Measurements from ENCODE around the gene UBR1.

UBR1 gene

DNA sequence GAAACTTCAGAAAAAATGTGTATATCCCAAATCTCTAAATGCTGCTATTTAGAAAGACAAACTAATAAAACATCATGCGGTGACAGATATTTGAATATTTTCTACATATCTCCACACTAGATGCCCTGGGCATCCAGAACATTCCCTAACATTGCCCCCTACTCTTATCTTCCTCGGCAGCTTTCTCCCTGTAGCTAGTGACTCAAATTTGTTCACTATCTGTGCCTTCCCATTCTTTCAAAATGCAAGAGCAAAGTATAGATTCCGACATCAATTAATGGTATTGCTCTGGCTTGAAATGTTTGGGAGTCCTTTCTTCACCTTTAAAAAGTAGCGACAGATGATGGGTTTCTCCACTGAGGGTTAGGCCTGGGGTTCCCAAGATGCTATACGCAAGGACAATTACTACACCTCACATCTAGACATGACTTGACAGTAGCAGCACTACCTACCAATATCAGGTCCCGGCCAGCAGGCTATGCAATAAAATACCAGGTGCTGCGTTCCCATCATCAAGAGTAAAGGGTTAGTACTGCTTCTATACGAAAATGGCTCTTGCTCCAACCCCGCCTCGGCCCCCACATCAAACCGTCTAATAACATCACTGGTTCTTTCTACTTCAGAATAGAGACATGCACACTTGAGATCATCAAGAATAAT, 631 bp downstream of the UBR1 start:
- DNase-seq = no peak

DNA sequence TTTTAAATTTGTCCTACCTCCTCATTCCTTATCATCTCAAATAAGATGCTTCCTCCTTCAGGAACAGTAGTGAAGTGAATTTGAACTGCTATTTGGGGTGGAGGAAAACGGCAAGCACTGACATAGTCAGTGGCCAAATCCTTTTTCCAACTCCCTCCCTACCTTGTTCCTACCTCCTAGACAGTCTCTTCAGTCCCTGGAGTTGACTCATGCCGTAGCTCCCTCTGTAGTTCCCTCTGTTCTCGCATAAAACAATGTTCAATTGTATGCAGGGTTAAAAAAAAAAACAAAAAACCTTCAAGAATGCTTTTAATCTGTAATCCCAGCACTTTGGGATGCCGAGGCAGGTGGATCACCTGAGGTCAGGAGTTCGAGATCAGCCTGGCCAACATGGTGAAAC, 1.4 kb downstream of the UBR1 start:
- DNase-seq = no peak

DNA sequence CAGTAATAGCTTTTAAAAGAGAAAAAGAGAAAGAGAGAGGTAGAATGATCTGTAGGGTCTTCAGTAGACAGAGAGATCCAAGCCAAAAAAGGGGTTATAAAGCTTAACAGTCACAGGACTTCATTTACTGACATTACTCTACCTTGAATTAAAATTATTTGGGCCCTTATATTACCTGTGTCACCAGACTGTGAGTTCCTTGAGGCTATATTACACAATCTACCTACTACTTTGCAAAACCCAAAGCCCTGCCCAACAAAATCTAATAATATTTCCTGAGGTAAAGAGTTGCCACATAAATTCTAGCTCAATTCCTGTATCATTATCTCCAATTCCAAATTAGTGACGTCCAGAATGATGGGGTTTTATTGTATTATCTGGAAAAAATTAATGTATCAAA, 1.9 kb downstream of the UBR1 start:
- DNase-seq = no peak

DNA sequence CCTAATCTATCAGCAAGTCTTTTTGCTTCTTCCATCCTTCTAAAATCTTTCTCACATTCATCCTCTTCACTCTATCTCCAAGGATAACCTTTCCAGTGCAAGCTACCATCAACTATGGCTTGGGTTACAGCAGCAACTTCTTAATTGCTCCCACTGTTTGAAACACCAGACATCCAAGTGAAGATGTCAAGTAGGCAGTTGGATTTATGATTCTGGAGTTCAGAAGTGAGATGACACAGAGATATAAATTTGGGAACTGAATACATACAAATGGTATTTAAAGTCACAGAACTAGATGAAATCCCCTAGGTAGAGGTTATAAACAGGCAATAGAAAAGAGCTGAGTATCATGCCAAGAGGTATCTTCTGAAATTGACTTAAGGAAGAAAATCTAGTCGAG, 3.7 kb downstream of the UBR1 start:
- no peak for DNase-seq

DNA sequence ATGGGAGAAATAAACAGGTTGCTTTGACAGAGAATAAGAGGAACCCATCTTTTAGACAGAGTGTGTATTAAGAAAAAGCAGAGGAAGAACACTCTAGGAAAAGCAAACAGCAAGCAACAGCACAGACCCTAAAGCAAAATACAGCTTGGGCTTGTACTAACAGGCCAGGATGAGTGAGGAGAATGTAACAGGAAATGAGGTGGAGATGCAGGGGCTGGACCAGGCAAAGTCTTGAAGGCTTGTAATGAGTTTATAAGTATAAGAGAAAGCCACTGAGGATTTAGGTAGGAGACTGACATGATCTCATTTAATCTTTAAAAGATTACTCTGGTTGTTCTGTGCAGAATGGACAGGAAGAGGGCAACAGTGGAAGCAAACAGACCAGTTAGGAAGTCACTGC, 4.9 kb downstream of the UBR1 start:
- no peak for DNase-seq

DNA sequence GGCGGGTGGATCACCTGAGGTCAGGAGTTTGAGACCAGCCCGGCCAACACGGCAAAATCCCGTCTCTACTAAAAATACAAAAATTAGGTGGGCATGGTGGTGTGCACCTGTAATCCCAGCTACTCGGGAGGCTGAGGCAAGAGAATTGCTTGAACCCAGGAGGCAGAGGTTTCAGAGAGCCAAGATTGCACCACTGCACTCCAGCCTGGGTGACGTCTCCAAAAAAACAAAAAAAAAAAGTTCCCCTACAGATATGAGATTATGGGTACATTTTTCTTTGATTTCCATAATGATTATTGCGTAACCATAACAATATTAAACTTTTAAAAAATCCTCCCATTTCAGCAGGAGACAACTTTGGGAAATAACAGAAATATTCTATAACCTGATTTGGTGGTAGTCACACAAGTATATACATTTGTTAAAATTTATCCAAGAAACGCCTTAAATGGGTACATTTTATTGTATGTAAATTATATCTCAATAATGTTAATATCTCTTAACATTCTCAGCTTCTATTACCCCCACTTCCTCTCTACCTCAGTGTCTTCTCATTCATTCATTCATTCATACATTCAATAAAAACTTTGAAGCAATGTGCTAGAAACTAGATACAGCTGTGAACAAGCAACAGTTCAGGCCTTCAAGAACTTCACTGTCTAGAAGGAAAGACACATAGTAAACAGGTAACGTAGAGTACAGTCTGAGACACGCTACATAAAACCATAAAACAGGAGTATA, 6.6 kb downstream of the UBR1 start:
- DNase-seq = no peak

DNA sequence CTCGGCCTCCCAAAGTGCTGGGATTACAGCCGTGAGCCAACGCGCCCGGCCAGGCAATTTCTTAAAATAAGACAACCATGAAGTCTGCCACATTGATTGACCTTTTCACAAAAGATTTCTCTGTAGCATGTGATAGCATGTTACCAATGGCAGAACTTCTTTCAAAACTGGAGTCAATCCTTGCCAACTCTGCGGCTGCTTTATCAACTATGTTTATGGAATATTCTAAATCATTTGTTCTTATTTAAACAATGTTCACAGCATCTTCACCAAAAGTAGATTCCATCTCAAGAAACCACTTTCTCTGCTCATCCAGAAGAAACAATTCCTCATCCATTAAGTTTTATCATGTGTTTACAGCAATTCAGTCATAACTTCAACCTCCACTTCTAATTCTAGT, 9.4 kb downstream of the UBR1 start:
- no peak for DNase-seq

DNA sequence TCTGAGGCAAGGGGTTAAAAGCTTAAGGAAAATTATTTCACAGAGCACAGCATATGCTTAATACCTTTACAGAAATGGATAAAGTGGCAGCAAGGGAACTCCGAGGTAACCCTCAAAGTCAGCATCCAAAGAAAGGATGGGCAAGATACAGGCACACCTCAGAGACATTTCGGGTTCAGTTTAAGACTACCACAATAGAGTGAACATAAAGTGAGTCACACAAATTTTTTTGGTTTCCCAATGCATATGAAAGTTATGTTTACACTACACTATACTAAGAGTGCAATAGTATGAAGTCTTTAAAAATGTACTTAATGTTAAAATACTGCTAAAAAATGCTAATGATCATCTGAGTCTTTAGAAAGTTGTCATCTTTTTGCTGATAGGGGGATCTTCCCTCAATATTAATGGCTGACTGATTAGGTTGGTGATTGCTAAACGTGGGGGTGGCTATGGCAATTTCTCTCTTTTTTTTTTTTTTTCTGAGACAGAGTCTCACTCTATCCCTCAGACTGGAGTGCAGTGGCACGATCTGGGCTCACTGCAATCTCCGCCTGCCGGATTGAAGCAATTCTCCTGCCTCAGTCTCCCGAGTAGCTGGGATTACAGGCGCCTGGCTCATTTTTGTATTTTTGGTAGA, 10.0 kb downstream of the UBR1 start:
- no peak for DNase-seq

DNA sequence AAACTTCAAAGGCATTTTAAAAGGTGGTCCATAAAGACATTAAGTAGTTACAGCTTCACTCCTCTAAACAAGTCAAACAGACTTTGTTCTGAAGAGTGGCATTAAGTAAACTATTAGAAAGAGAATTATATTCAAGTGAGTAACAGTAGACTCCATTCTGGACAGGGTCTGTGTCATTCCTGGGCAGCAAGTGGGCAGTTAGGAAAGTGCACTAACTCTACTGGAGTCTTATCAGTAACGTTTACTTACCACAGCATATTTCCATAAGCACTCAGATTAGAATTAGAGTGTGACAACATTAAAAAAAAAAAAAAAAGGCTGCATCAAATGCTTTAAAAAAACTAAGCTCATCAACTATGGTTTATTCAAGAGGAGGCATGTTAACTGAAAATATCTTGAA, 10.6 kb downstream of the UBR1 start:
- no peak for DNase-seq

DNA sequence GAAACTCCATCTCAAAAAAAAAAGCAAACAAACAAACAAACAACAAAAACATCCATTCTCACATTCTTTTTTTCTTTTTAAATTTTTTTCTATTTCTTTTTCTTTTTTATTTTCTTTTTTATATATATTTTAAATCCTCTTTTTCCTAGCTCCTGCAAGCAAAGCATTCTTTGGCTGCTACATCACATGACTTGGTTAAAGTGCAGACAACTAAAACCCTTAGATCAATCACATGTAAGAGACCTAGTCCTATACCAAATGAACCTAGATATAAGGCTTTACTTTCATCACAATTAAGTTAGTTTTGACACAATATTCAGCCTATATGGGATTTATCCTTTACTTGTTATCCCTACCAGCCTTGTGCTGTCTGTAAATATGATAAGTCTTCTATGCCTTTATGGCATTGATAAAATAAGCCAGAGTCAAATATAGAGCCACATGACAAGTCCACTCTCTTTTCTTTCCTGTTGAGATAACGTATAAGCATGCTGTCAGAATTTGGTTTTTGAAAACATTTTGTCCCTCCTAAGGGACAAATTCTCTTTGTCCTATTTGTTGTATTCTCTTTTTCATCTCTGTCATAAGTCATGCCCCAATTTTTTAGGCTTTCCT, 11.3 kb downstream of the UBR1 start:
- DNase-seq = no peak

DNA sequence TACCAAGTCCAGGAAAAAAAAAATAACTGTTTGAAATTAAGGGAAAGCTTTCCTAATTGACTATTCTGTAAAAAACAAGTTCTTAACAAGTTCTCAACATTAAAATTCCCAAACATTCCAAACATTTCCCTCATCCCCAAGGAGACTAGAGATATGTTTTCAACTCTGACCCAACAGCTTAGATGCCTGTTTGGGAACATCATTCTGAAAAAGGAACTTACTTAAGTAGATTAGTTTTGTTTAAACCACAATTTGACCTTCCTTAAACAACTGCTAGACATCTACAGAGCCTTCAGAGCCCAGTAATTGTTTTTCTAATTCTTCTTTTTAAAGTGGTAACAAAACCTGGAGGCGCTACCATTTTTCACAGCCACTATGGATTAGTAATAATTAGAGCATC, 12.8 kb downstream of the UBR1 start:
- DNase-seq = no peak

DNA sequence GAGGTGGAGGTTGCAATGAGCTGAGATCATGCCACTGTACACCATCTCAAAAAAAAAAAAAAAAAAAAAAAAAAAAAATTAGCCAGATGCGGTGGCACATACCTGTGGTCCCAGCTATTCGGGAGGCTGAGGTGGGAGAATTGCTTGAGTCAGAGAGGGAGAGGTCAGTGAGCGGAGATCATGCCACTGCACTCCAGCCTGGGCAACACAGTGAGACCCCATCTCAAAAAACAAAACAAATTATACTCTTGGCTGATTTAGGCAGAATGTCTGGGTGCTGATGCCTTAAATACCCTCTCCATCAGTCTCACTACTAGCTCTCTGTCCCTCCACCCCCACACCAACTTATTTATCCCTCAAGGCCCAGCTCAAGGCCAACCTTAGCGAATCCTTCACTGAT, 14.0 kb downstream of the UBR1 start:
- DNase-seq = no peak

DNA sequence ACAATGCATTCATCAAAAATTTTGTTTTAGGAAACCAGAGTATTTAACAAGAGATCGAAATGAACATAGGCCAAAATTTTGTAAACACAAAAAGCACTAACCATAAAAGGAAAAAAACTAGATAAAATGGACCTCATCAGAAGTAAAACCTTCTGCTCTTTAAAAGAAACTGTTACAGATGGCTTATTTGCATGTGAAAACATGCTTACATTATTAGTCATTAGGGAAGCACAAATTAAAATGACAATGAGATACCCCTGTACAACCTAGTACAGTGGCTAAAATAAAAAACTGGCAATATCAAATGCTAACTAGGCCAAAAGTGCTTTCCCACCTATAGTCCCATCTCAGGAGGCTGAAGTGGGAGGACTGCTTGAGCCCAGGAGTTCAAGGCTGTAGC, 19.3 kb downstream of the UBR1 start:
- no peak for DNase-seq

DNA sequence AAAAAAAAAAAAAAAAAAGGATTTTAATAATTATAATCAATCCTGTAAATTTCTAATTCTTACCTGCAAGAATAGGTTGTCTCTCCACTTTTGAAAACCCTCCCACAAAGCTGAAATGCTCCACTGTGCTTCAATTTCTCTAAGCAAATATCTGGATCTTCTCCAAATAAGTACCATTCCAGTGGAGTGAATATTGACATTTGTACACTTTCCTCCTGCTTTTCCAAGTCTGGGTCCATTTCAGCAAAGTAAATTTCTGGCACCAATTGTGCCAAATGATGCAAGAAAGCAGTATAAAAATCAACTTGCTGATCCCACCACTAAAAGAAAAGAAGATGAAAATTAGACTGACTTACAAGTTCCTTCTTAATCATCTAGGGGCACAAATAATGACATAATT, 19.9 kb downstream of the UBR1 start:
- no peak for DNase-seq

DNA sequence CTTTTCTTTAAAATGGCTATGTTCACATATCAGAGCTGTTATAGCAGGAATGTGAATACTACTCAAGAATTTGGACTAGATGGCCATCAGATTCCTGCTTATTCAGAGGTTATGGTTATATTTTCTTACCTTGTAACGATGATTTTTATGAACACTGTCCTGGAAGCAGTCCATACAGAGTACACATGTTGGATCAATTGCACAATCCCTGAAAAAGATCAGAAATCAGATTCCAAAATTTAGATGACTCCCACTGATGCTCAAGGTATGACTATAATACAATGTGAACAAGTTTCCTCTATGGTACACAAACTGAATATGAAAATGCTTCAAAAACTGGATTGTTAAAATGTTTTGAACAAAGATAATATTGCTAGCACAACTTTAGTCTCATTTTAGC, 23.3 kb downstream of the UBR1 start:
- no peak for DNase-seq

DNA sequence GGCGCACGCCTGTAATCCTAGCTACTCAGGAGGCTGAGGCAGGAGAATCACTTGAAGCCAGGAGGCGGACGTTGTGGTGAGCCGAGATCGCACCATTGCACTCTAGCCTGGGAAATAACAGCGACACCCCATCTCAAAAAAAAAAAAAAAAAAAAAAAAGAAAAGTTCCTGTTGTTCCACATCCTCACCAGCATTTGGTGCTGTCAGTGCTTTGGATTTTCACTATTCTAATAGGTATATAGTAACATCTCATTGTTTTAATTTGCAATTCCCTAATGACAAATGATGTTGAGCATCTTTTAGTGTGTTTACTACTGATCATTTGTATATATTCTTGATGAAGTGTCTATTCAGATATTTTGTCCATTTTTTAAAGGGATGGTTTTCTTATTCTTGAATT, 24.6 kb downstream of the UBR1 start:
- DNase-seq = no peak

DNA sequence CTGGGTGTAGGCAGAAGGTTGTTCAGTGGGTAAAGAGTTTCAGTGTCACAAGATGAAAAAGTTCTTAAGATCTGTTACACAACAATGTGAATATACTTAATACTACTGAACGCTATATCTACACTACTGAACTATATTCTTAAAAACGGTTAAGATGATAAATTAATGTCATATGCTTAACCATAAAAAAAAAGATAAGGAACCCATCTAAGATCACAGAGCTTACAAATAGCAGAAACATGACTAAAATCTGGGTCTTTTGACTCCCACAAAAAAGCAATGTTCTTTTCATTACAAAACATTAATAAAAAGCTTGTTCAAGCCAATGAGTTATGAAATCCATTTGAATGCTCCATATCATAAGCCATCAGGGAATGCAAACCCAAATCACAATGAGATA, 34.4 kb downstream of the UBR1 start:
- no peak for DNase-seq

DNA sequence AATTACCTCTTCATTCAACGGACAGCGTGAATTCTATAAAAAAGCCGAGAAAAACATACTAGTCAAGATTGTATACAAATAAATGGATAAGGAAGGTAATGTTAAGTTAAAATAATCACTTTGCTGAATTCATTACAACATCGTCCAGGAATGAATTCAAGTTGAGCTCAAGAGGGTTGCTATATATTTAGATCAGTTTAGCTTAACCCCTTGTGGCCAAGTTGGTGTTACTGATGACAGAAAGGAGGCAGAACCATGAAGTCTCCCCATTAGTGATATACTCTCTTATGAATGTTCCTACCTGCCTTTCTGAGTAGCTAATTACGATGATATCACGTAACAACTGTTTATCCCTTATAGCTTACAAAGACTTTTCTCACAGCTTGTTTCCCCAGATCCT, 34.9 kb downstream of the UBR1 start:
- DNase-seq = no peak

DNA sequence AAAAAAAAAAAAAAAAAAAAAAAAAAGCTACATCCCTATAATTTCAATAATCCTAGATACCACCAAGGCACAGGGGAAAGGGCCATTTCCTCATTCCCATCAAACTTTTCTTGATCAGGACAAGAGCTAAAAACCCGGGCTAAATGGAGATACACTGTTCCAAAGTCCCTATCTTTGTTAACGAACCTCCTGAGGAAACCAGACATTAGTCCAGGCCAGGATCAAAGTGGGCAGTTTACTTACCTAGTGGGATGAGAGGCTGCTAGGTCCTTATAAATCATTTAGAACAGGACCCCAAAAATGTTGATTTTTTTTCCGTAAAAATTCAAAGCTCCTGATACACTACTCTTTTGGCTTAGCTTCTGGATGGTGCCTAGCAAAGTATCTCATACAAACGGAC, 35.6 kb downstream of the UBR1 start:
- DNase-seq = no peak

DNA sequence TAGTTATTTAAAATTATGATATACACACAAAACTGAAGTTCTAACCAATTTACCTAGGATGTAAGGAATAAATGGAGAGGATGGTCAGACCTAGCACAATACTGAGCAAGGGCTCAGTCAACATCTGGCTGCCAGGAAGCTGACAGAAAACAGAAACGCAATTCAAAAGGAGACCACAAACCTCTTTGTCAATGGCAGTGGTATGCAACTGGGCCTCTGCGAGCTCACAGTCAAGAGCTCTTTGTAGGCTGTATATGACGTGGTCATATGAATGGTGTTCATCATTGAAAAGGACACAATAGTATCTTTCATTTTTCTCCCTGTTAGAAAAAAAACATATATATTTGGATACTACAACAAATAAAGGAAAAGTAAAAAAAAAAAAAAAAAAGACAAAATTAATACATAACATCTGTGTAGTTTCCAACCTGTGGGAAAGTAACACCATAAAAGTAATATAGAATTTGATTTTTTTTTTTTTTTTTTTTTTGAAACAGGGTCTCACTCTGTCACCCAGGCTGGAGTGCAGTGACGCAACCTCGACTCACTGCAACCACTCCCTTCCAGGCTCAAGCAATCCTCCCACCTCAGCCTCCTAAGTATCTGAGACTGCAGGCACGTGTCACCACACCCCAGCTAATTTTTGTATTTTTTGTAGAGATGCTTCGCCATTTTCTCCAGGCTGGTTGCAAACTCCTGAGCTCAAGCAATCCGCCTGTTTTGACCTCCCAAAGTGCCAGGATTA, 37.9 kb downstream of the UBR1 start:
- DNase-seq = no peak

DNA sequence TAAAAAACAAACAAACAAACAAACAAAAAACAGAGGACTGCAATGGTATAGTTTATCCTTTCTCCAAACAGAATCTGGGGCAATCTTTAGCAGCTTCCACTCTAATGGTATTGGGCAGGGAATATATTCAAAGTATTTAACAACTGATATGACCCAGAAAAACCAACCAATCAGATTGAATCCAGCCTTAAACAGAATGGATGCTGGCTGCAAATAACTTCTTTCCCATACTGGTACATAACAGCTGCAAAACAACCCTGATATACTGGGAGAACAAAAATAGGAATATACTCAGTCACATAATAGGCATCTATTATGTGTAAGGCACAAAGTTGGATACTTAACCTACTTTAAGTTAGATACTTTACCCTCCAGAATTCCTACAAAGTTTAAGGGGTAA, 49.1 kb downstream of the UBR1 start:
- DNase-seq = no peak

DNA sequence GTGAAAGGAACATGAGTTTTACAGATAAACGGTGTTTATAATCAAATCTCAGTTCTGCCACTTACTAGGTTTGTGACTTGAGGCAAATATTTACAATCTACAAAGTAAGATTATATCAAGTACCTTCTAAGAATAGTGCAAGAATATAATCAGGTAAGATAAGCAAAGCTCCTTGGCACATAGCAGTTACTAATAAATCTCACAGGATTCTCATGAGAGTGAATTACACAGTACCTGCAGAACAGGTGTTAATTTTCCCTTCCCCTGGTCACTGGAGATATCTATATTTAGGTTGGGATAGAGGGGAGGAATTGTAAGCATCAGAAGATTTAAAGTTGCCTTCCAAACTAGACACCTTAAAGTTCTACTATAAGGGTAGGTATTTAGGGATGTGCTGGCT, 53.0 kb downstream of the UBR1 start:
- no peak for DNase-seq

DNA sequence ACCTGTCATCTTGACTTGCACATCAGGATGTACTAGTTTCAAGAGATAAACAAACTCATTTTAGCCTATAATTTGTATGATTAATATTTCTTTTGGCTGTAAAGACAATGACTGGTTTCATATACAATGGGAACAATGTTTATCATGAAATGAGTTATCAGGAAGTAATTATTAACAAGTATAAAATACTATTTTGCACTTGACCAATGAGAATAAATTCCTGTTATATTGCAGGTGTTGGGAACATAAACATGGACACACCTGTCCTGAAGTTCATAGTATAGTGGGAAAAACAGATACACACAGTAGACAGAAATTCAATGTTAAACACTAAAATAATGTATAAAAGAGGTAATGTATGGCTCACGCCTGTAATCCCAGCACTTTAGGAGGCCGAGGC, 56.9 kb downstream of the UBR1 start:
- DNase-seq = no peak

Measured in NCI-H1105 treated with DMSO at 0.1 percent for 48 hours (cell line).